Body of pancreas (tissue), 4 donors: ENCODE results near the gene STOML2.

Experiments
- CTCF ChIP-seq, 7 experiments: fragments of 450-650 bp in 4 of 7; fragments of 200-600 bp in 3 of 7; sonication (generic) in 3 of 7; IDR thresholded peaks; one replicate each; pipeline ENCODE4 v1.5.1; 2016 to 2019; ENCODE audit warnings: antibody characterized with exemption in 7 of 7
- POLR2A ChIP-seq, 3 donors: fragments of 450-650 bp; IDR thresholded peaks; one replicate each; pipeline ENCODE4 v1.6.1; 2016; ENCODE audit warnings: antibody characterized with exemption in 3 of 3, mild to moderate bottlenecking in 2 of 3

GRCh38 chr9:35134920-35135319 is 32.0 kb upstream of the STOML2 start:
- TF ChIP-seq CTCF (IDR thresholded peaks at IDR 0.05) (no peak), POLR2A (IDR thresholded peaks at IDR 0.05) (no peak)
